Stimulated activated effector memory CD8-positive, alpha-beta T cell treated with anti-CD3 and anti-CD28 coated beads, Interleukin-12 subunit alpha, Interleukin-12 subunit beta, amount 100 ng/mL, for 72 hours (primary cell): ENCODE measurements around the gene CR2.
"Not testable (repeated sequence)": the region's sequence is repeated elsewhere in the genome, so short reads cannot be mapped to it uniquely, and the experiment has no call there.

Experiments used
- ATAC-seq: fragments of 150-1000 bp; cut with Tn5 transposase; 2 replicates; pipeline ENCODE4 v1.10.0; 2021
- DNase-seq, 2 donors: peaks; one replicate each; pipeline ENCODE4 v3.0.0; 2021 to 2022; ENCODE audit warnings: low spot score in 2 of 2
- H3K27ac Mint-ChIP-seq: one replicate; pipeline ENCODE4 v1.8.0; 2022; ENCODE audit warnings: mild to moderate bottlenecking, mixed read lengths
- H3K36me3 Mint-ChIP-seq: one replicate; pipeline ENCODE4 v1.8.0; 2022; ENCODE audit warnings: mild to moderate bottlenecking, mixed read lengths
- H3K4me1 Mint-ChIP-seq: one replicate; pipeline ENCODE4 v1.8.0; 2022; ENCODE audit warnings: mixed read lengths
- H3K4me3 Mint-ChIP-seq: one replicate; pipeline ENCODE4 v1.8.0; 2022; ENCODE audit warnings: mild to moderate bottlenecking, mixed read lengths
- H3K9me3 Mint-ChIP-seq: one replicate; pipeline ENCODE4 v1.8.0; 2022; ENCODE audit warnings: mixed read lengths

Gene CR2

DNA sequence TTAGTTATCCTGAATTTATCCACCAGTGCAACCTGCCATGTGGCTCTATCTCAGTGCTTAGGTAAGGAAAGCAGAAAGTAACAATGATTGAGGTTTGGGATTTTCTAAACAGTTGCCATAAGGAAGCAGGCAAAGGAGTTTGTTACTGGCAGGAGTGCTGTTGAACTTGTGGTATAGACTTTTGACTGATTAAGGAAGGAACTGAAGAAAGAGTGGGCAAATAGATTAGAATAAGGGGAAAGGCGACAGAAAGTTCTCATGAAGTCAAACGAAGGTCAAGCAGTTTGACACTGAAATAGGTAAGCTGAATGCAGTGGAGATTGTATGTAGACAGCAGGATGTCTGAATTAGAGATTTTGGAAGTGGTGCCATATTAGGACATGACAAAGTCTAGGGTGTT, 24.2 kb upstream of the CR2 start:
- ATAC-seq (no peak), DNase-seq (no peak)
- no peaks in the 10 kb centered on the region for H3K9me3 Mint-ChIP-seq
- no peaks in the 10 kb centered on the region for H3K4me1 Mint-ChIP-seq
- no peak overlapping the region for H3K27ac Mint-ChIP-seq
- no peak overlapping the region for H3K4me3 Mint-ChIP-seq
- no peaks in the 10 kb centered on the region for H3K36me3 Mint-ChIP-seq

DNA sequence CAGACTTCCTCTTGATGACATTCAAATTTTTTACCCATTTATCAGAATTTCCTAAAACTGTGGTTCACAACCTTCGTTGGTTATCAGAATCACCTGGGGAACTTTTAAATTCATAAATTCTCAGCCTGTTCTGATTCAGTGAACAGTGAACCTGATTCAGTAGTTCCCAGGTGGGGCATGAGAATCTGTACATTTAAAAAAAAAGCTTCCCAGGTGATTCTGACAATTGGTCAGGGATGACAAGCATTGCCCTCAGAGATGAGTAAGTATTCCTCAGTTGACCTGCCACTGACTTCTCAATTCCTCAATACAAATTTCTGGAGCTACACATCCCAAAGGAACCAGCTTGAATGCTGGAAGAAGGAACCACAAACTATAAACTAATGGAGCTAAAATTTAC, 23.5 kb upstream of the CR2 start:
- Mint-ChIP-seq H3K36me3 (no peaks in the 10 kb centered on the region), H3K27ac (no peak overlapping the region), H3K4me3 (no peak overlapping the region), H3K9me3 (no peaks in the 10 kb centered on the region), H3K4me1 (no peaks in the 10 kb centered on the region)
- ATAC-seq: no peak
- no peak for DNase-seq

DNA sequence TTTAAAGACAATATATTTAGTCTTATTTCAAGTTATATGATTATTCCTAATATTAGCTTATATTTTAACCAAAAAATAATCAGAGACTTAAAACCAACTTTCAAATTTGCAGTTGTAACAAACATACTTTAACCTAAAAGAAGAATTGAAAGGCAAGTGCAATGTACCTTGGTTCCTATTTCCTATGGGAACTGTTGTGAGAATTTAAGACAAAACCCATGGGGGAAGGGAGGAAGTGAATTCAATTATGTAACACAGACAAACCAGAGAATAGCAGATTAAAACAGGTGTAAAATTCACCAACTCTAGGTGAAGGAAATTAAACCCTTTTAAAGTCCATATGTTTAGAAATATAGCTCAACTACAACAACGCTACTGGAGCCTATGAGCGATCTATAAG, 22.6 kb upstream of the CR2 start:
- Mint-ChIP-seq H3K27ac (no peak overlapping the region), H3K4me1 (no peaks in the 10 kb centered on the region), H3K9me3 (no peaks in the 10 kb centered on the region), H3K4me3 (no peak overlapping the region), H3K36me3 (no peaks in the 10 kb centered on the region)
- no peak for ATAC-seq
- DNase-seq: no peak

DNA sequence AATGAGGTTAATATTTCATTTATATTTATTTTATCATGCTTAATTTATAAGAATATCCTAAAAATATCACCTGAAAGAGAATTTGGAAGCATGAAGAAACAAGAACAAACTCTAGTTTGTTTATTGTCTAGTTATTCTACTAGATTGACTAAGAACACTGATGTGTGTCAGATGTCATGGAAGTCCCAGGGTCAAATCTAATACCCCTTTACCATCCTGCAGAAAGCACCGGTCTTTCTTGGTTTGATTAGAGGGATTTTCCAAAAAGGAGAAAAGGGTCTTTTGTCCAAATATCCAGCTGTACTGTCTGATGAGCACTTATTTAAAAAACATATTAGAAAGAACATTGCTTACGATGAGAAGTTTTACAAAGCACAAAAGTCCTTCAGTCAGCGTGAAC, 20.7 kb upstream of the CR2 start:
- no peak overlapping the region for H3K27ac Mint-ChIP-seq
- no peaks in the 10 kb centered on the region for H3K4me1 Mint-ChIP-seq
- H3K4me3 Mint-ChIP-seq: no peak overlapping the region
- DNase-seq (no peak), ATAC-seq (no peak)
- no peaks in the 10 kb centered on the region for H3K36me3 Mint-ChIP-seq
- H3K9me3 Mint-ChIP-seq: no peaks in the 10 kb centered on the region

DNA sequence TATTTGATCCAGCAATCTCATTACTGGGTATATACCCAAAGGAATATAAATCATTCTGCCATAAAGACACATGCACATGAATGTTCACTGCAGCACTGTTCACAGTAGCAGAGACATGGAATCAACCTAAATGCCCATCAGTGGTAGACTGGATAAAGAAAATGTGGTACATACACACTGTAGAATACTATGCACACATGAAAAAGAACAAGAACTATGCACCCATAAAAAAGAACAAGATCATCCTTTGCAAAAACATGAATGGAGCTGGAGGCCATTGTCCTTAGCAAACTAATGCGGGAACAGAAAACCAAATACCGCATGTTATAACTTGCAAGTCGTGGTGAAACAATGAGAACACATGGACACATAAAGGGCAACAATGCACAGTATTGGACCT, 17.4 kb upstream of the CR2 start:
- not testable (repeated sequence) for H3K36me3 Mint-ChIP-seq, ATAC-seq, H3K9me3 Mint-ChIP-seq, H3K4me3 Mint-ChIP-seq, H3K27ac Mint-ChIP-seq, DNase-seq, H3K4me1 Mint-ChIP-seq

DNA sequence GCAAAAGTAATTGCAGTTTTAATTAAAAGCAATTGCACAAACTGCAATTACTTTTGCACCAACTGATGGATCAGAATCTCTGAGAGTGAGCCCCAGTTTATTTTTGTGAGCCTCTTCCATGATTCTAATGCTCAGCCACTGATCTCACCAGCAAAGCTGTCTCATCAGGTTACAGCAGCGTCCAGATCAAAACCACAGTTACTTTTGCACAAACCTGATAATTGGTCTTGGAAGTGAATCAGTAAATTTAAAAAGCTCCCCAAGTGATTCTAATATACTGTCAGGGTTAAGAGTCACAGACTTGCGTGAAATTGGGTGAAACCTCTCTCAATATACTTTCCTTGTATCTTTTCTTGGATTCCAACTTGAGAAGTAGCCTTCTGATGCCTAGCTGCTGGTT, 13.5 kb upstream of the CR2 start:
- no peak for DNase-seq
- no peak overlapping the region for H3K4me3 Mint-ChIP-seq
- no peaks in the 10 kb centered on the region for H3K4me1 Mint-ChIP-seq
- no peaks in the 10 kb centered on the region for H3K9me3 Mint-ChIP-seq
- no peak for ATAC-seq
- no peak overlapping the region for H3K27ac Mint-ChIP-seq
- H3K36me3 Mint-ChIP-seq: no peaks in the 10 kb centered on the region

GRCh38 chr1:207444514-207445217, 9.5 kb upstream of the CR2 start:
- no peaks in the 10 kb centered on the region for H3K36me3 Mint-ChIP-seq
- no peak overlapping the region for H3K27ac Mint-ChIP-seq
- ATAC-seq (no peak), DNase-seq (no peak)
- no peak overlapping the region for H3K4me3 Mint-ChIP-seq
- H3K4me1 Mint-ChIP-seq: no peaks in the 10 kb centered on the region
- H3K9me3 Mint-ChIP-seq: no peaks in the 10 kb centered on the region

DNA sequence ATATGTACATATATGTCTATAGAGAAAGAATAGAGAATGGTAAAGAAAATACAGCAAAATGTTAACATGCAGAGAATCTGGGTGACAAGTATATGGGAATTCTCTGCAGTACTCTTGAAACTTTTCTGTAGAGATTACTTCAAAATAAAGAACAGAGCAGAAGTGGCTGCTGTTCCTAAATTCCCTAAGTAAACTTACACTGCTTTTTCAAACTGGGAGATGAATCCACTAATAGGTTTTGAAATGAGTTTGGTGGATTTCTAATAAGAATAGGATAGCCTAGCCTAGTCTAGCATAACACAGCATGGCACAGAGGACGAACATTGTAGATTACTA, 450 bp upstream of the CR2 start:
- no peaks in the 10 kb centered on the region for H3K9me3 Mint-ChIP-seq
- H3K36me3 Mint-ChIP-seq: no peaks in the 10 kb centered on the region
- H3K4me3 Mint-ChIP-seq: peak overlapping the region; percentile 21
- H3K27ac Mint-ChIP-seq: no peak overlapping the region
- ATAC-seq (no peak), DNase-seq (no peak)
- H3K4me1 Mint-ChIP-seq: peaks cover 8% of the 10 kb centered on the region

DNA sequence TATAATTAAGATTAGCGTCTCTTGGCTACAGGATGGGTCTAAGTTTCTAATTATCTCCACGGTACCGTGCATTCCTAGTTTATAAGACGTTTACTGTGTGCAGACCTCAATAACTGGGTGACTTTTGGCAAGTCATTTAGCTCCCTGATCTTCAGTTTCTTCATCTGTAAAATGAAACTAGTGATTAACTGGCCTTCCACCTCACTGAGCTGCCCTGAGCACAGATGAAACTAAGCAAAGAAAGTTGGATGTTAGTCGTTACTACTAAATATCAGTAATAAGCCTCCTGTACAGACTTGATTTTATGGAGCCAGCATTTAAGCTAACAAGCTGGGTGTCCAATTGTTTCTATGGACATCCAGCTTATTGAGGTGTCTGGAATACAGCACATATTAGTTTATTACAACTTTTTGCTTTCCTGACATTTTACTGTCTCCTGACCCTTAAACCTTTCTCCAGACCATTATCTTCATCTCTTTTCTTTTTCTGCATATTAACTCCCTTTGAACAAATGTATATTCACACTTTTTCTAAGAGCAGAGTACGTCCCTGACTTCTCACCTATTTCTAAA, 1.1 kb downstream of the CR2 start:
- ATAC-seq (peak; percentile 63), DNase-seq (no peak)
- peaks cover 8% of the 10 kb centered on the region for H3K4me1 Mint-ChIP-seq
- peak overlapping the region; percentile 21 for H3K4me3 Mint-ChIP-seq
- no peaks in the 10 kb centered on the region for H3K36me3 Mint-ChIP-seq
- H3K27ac Mint-ChIP-seq: no peak overlapping the region
- no peaks in the 10 kb centered on the region for H3K9me3 Mint-ChIP-seq

GRCh38 chr1:207458414-207458813, 4.3 kb downstream of the CR2 start:
- Mint-ChIP-seq H3K4me3 (no peak overlapping the region), H3K27ac (no peak overlapping the region), H3K4me1 (peaks cover 8% of the 10 kb centered on the region), H3K36me3 (no peaks in the 10 kb centered on the region), H3K9me3 (no peaks in the 10 kb centered on the region)
- DNase-seq: no peak
- ATAC-seq: no peak

- no peaks in the 10 kb centered on the region for H3K36me3 Mint-ChIP-seq
- no peak for ATAC-seq
- peaks cover 8% of the 10 kb centered on the region for H3K4me1 Mint-ChIP-seq
Measured at GRCh38 chr1:207459008-207459407, 4.9 kb downstream of the CR2 start.

DNA sequence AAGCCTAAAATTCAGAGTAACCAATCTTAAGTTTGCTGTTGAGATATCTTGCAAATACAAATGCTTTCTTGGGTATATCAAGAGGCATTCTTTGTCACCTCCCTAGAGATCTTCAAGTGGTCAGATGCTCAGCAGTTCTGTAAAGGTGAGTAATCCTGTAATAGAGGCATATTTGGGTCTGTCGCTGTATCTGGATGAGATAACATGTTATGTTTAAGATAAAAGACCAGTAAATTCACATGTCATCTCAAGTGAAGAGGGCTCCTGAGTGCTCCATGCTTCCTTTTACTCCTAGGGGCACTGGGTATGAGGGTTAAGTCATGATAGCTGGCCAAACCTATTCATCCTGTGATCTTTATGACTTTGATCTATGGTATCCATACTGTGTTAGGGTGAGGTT, 7.5 kb downstream of the CR2 start:
- ATAC-seq: no peak

More at GRCh38 chr1:207459008-207459407, 4.9 kb downstream of the CR2 start:
- H3K4me3 Mint-ChIP-seq: no peak overlapping the region
- H3K9me3 Mint-ChIP-seq: no peaks in the 10 kb centered on the region
- no peak for DNase-seq
- no peak overlapping the region for H3K27ac Mint-ChIP-seq

GRCh38 chr1:207462535-207462934, 8.4 kb downstream of the CR2 start:
- Mint-ChIP-seq H3K36me3 (no peaks in the 10 kb centered on the region), H3K27ac (no peak overlapping the region), H3K4me1 (no peaks in the 10 kb centered on the region), H3K4me3 (no peak overlapping the region), H3K9me3 (no peaks in the 10 kb centered on the region)
- ATAC-seq: peak; percentile 51
- DNase-seq: no peak

More for the DNA sequence above, 7.5 kb downstream of the CR2 start:
- no peaks in the 10 kb centered on the region for H3K36me3 Mint-ChIP-seq
- no peak overlapping the region for H3K27ac Mint-ChIP-seq
- no peaks in the 10 kb centered on the region for H3K9me3 Mint-ChIP-seq
- no peak overlapping the region for H3K4me3 Mint-ChIP-seq
- DNase-seq: no peak
- H3K4me1 Mint-ChIP-seq: no peaks in the 10 kb centered on the region

DNA sequence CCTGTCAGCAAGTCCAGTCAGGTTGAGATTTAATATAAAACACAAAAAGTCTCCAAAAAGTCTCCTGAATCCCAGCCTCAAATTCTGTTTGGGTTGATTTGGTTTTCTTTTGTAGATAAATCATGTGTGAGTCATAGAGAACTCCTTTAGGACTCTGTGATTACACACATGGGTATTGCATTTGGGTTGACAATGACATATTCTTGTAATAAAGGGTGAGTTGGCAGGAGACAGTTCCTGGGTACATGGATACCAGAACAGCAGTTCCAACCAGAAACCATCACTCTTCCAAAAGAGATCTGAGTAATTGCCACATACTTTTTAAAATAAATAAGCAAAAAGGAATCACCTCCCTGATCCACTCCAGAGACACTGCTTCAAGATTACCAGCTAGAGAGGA, 8.9 kb downstream of the CR2 start:
- Mint-ChIP-seq H3K36me3 (no peaks in the 10 kb centered on the region), H3K4me1 (no peaks in the 10 kb centered on the region), H3K27ac (no peak overlapping the region), H3K9me3 (no peaks in the 10 kb centered on the region), H3K4me3 (no peak overlapping the region)
- DNase-seq (no peak), ATAC-seq (peak; percentile 71)

DNA sequence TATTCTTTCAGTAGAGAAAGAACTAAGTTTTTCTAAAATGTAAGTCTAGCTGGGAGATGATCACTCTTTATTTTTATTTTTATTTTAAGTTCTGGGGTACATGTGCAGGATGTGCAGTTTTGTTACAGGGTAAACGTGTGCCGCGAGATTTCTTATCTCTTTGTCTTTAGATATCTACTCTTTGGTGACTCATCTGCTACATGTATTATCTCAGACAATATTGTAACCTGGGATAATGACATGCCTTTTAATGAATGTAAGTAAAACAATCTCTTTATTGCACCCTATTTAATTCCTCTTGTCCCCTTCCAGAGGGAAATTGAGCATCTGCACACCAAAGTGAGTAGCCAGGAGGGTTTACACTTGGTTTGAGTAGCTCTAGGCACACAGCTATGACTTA, 9.4 kb downstream of the CR2 start:
- Mint-ChIP-seq H3K4me1 (no peaks in the 10 kb centered on the region), H3K27ac (no peak overlapping the region), H3K36me3 (no peaks in the 10 kb centered on the region), H3K4me3 (no peak overlapping the region), H3K9me3 (no peaks in the 10 kb centered on the region)
- ATAC-seq (no peak), DNase-seq (no peak)

- no peaks in the 10 kb centered on the region for H3K9me3 Mint-ChIP-seq
- DNase-seq (no peak), ATAC-seq (peak; percentile 96)
- peaks cover 9% of the 10 kb centered on the region for H3K4me1 Mint-ChIP-seq
- no peak overlapping the region for H3K4me3 Mint-ChIP-seq
- H3K27ac Mint-ChIP-seq: no peak overlapping the region
- H3K36me3 Mint-ChIP-seq: no peaks in the 10 kb centered on the region
Measured at GRCh38 chr1:207470927-207471326, 16.8 kb downstream of the CR2 start.

DNA sequence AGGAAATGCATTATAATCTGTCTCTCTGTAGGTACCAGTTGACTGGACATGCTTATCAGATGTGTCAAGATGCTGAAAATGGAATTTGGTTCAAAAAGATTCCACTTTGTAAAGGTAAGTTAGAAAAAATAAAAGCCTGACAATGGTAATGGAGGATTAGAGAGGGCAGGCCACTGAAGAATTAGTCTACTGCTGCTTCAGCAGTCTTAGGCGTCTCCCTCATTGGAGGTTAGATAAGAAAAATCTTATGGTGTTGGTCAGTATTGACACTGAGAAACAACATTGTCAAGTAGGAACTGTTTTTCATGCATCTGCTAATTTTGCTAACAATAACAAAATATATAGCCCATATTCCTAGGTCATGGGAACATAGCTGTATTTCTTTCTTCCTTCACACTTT, 20.1 kb downstream of the CR2 start:
- Mint-ChIP-seq H3K9me3 (no peaks in the 10 kb centered on the region), H3K4me3 (no peak overlapping the region), H3K36me3 (no peaks in the 10 kb centered on the region), H3K4me1 (peaks cover 9% of the 10 kb centered on the region), H3K27ac (no peak overlapping the region)
- DNase-seq: no peak
- no peak for ATAC-seq
